Measurements from ENCODE around the gene OXER1. TPM values are rescaled to one million over a fixed set of nuclear protein-coding genes. Genes with fewer than 3 reads are reported as not detected.

The OXER1 gene
- total RNA-seq, 1 experiment from 2014 or later: not detected

DNA sequence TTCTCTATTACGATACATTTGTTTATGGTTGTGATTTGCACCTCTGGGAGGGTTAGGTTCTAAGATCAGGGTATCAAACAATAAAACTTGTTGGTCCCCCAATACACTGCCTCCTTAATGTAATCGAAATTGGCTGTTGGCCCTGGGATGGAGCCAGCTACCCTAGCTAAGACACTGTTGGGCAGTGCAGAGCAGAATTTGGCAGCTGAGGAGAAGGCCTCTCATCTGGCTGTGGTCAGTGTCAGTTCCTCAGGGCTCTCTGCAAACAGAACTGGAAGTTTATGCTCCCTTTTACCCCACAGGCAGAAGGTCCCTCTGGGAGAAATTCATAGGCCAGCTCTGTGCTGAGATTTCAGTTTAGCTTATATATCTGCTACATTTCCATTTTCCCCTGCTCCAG, 37.0 kb upstream of the OXER1 start:
- Histone ChIP-seq H3K79me2 (ENCODE audit: low read depth) (no peaks in the 10 kb centered on the region), H3K36me3 (ENCODE audit: low read depth) (no peaks in the 10 kb centered on the region), H3K4me3 (no peak overlapping the region), H3K27ac (no peak overlapping the region), H3K9me2 (ENCODE audit: insufficient read depth) (no peaks in the 10 kb centered on the region), H3K4me2 (no peak overlapping the region), H3K9me3 (ENCODE audit: insufficient read depth, low read depth) (no peaks in the 10 kb centered on the region), H2AFZ (no peak overlapping the region), H3K4me1 (replicated peaks; ENCODE audit: insufficient read depth) (no peaks in the 10 kb centered on the region; the same call in 1 of the 2 replicates), H3K27me3 (ENCODE audit: insufficient read depth, low read depth) (no peaks in the 10 kb centered on the region), H4K20me1 (ENCODE audit: insufficient read depth) (no peaks in the 10 kb centered on the region), H3F3A (ENCODE audit: insufficient read depth, low read depth) (no peaks in the 10 kb centered on the region)
- no peak for TF ChIP-seq EZH2 (IDR thresholded peaks at IDR 0.05; ENCODE audit: low read depth)
- TF ChIP-seq, protein P1, sequence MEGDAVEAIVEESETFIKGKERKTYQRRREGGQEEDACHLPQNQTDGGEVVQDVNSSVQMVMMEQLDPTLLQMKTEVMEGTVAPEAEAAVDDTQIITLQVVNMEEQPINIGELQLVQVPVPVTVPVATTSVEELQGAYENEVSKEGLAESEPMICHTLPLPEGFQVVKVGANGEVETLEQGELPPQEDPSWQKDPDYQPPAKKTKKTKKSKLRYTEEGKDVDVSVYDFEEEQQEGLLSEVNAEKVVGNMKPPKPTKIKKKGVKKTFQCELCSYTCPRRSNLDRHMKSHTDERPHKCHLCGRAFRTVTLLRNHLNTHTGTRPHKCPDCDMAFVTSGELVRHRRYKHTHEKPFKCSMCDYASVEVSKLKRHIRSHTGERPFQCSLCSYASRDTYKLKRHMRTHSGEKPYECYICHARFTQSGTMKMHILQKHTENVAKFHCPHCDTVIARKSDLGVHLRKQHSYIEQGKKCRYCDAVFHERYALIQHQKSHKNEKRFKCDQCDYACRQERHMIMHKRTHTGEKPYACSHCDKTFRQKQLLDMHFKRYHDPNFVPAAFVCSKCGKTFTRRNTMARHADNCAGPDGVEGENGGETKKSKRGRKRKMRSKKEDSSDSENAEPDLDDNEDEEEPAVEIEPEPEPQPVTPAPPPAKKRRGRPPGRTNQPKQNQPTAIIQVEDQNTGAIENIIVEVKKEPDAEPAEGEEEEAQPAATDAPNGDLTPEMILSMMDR (conservative IDR thresholded peaks at IDR 0.05): no peak
- CTCF ChIA-PET: interaction anchor here (0.6 to 1.3 kb wide), 2 partner anchors 12 to 699 kb away, joined by 4 to 5 read pairs; no protein-coding TSS in a partner anchor
- DNase-seq: no peak
- BruUV-seq (replicated peaks): no TSS peak
- POLR2A ChIA-PET (ENCODE audit: unreplicated experiment): no interaction called here
- intact Hi-C loops (cut with micrococcal nuclease; ENCODE audit: unreplicated experiment): loop anchor here (10.0 kb wide), 2 partner anchors 706 to 946 kb away; no protein-coding TSS in a partner anchor

DNA sequence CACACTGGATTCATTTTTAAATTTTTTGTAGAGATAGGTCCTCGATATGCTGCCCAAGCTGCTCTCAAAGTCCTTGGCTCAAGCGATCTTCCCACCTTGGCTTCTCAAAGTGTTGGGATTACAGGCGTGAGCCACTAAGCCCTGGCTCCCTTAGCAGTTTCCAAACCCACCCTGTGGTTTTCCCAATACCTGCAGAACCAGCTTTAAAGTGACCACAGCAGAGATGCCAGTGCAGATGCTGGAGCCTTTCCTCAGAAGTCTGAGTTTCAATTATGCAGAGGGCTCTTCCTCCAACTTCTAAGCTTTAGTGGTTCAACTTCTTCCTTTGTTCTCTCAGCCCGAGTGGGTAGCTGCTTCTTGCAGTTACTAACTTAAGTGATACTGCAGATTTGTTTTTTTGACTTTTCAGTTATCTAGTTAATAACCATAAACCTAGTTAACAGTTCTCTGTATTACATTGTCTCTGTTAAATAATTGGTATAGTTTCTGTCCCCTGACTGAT, 36.6 kb upstream of the OXER1 start:
- no peak overlapping the region for H3K27ac ChIP-seq
- no peaks in the 10 kb centered on the region for H4K20me1 ChIP-seq (ENCODE audit: insufficient read depth)
- no peaks in the 10 kb centered on the region for H3K79me2 ChIP-seq (ENCODE audit: low read depth)
- H3K4me1 ChIP-seq (replicated peaks; ENCODE audit: insufficient read depth): no peaks in the 10 kb centered on the region; the same call in 1 of the 2 replicates
- BruUV-seq (replicated peaks): no TSS peak
- no peaks in the 10 kb centered on the region for H3F3A ChIP-seq (ENCODE audit: insufficient read depth, low read depth)
- H2AFZ ChIP-seq: no peak overlapping the region
- H3K4me3 ChIP-seq: no peak overlapping the region
- no peaks in the 10 kb centered on the region for H3K36me3 ChIP-seq (ENCODE audit: low read depth)
- no peak overlapping the region for H3K4me2 ChIP-seq
- no peaks in the 10 kb centered on the region for H3K9me3 ChIP-seq (ENCODE audit: insufficient read depth, low read depth)
- CTCF ChIA-PET: interaction anchor here (1.3 kb wide), 1 partner anchor 13 kb away, joined by 4 read pairs; no protein-coding TSS in a partner anchor
- POLR2A ChIA-PET (ENCODE audit: unreplicated experiment): interaction anchor here (0.5 to 0.7 kb wide), 2 partner anchors 20 to 755 kb away, joined by 3 to 12 read pairs; no protein-coding TSS in a partner anchor
- no peaks in the 10 kb centered on the region for H3K27me3 ChIP-seq (ENCODE audit: insufficient read depth, low read depth)
- no peak for DNase-seq
- intact Hi-C loops (cut with micrococcal nuclease; ENCODE audit: unreplicated experiment): loop anchor here (10.0 kb wide), 2 partner anchors 706 to 946 kb away; no protein-coding TSS in a partner anchor
- no peaks in the 10 kb centered on the region for H3K9me2 ChIP-seq (ENCODE audit: insufficient read depth)
- no peak for TF ChIP-seq EZH2 (IDR thresholded peaks at IDR 0.05; ENCODE audit: low read depth)
- TF ChIP-seq, protein P1 (conservative IDR thresholded peaks at IDR 0.05): no peak

DNA sequence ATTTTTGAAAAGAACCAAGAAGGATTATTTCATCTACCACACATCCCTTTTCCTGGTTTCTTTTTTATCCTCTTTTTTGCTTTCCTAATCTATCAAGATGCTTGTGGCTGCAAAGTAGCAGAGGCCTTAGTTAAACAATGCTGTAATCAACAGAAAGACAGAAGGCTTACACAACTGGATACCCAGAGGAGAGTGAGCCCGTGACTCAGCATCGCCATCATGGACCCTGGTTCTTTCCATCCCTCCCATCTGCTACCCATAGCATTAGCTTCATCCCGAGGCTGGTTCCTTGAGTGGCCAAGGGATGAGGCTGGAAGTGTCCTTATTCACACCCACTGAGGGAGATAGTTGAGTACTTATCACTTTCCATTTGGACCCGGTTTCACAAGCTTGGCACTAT, 35.9 kb upstream of the OXER1 start:
- no peak overlapping the region for H3K4me3 ChIP-seq
- CTCF ChIA-PET: interaction anchor here (1.3 kb wide), 1 partner anchor 13 kb away, joined by 4 read pairs; no protein-coding TSS in a partner anchor
- BruUV-seq (replicated peaks): no TSS peak

More for the DNA sequence above, 35.9 kb upstream of the OXER1 start:
- no peak overlapping the region for H2AFZ ChIP-seq
- H3K4me2 ChIP-seq: no peak overlapping the region
- POLR2A ChIA-PET (ENCODE audit: unreplicated experiment): interaction anchor here (0.5 kb wide), 1 partner anchor 20 kb away, joined by 12 read pairs; no protein-coding TSS in a partner anchor
- H3K27me3 ChIP-seq (ENCODE audit: insufficient read depth, low read depth): no peaks in the 10 kb centered on the region
- H3K9me3 ChIP-seq (ENCODE audit: insufficient read depth, low read depth): no peaks in the 10 kb centered on the region
- H3K9me2 ChIP-seq (ENCODE audit: insufficient read depth): no peaks in the 10 kb centered on the region
- no peak for DNase-seq
- H3K79me2 ChIP-seq (ENCODE audit: low read depth): no peaks in the 10 kb centered on the region
- H3K27ac ChIP-seq: no peak overlapping the region
- TF ChIP-seq EZH2 (IDR thresholded peaks at IDR 0.05; ENCODE audit: low read depth): no peak
- TF ChIP-seq, protein P1 (conservative IDR thresholded peaks at IDR 0.05): no peak
- H3K4me1 ChIP-seq (replicated peaks; ENCODE audit: insufficient read depth): no peaks in the 10 kb centered on the region; the same call in 1 of the 2 replicates
- H3F3A ChIP-seq (ENCODE audit: insufficient read depth, low read depth): no peaks in the 10 kb centered on the region
- no peaks in the 10 kb centered on the region for H4K20me1 ChIP-seq (ENCODE audit: insufficient read depth)
- H3K36me3 ChIP-seq (ENCODE audit: low read depth): no peaks in the 10 kb centered on the region
- intact Hi-C loops (cut with micrococcal nuclease; ENCODE audit: unreplicated experiment): loop anchor here (10.0 kb wide), 2 partner anchors 705 to 945 kb away; no protein-coding TSS in a partner anchor
